HG03575 (cell line): Measurements from ENCODE around the gene NECAB3.

ENCODE experiments used
- ATAC-seq: cut with Tn5 transposase; IDR thresholded peaks from one replicate; pipeline ENCODE4 v1.9.1; 2021; ENCODE audit not compliant: unreplicated experiment, insufficient number of reproducible peaks, low FRiP score; ENCODE audit errors: extremely low read depth

NECAB3 gene

DNA sequence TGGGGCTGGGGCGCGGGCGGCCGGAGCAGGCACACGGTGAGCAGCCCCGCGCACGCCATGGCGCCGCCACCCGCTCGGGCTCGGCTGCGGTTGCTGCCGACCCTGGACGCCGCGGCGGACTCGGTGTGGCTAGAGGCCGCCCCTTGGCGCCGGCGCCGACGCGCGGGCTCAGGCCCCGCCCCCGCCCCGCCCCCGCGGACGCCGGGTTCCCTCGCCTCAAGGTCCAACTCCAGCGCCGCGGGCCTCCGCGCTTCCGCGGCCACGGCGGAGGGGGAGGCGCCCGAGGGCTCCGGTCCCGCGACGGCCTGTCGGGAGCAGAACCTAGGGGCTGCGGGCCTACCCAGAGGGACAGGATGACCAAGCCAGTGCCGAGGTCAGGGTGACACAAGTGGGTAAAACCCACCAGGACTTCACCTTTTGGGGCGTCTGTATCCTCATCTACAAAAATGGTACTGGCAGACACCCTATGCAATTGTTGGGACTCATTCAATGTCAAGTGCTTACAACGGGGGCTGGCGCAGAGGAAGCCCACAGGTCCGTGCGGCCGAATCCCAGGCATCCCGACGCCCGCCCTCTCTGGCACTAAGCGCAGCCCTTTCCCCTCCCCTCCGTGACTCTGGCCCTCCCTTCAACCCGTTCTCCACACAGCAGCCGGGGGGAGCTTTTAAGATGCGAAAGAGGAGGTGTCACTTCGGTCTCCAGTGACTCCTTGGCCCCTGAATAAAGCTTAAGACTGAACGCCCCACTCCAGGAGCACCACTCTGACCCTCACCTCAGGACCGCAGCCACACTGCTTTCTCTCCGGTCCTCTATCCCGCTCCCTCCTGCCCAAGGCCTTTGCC, at the start of gene NECAB3:
TSS of gene NECAB3 (minus strand) at position 135 of the 842 bp plus-strand sequence. CDS start at position 59, 76 bp downstream.
- no peak for ATAC-seq

DNA sequence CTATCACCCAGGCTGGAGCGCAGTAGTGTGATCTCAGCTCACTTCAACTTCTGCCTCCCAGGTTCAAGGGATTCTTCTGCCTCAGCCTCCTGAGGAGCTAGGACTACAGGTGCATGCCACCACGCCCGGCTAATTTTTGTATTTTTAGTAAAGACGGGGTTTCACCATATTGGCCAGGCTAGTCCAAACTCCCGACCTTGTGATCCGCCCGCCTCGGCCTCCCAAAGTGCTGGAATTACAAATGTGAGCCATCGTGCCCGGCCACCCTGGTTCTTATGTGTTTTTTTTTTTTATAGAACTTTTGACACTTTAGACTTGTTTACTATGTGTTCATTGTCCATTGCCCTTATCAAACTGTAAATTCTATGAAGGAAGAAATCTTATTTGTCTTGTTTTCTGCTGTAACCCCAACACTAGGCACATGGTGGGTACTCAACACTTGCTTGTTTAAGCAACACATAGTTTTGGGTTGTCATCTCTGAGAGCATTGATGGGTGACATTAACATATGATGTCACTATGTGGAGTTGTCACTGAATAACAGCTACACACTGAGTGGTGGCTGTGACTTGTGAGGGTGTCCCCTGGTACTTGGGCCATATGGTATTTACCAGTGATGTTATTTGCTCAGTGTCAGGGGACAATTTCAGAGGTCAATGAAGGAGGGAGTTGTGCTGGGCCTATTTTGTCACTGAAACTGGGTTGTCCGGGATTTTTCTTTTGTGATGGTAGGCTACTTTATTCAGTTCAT, 47.3 kb upstream of the NECAB3 start:
- ATAC-seq: no peak

DNA sequence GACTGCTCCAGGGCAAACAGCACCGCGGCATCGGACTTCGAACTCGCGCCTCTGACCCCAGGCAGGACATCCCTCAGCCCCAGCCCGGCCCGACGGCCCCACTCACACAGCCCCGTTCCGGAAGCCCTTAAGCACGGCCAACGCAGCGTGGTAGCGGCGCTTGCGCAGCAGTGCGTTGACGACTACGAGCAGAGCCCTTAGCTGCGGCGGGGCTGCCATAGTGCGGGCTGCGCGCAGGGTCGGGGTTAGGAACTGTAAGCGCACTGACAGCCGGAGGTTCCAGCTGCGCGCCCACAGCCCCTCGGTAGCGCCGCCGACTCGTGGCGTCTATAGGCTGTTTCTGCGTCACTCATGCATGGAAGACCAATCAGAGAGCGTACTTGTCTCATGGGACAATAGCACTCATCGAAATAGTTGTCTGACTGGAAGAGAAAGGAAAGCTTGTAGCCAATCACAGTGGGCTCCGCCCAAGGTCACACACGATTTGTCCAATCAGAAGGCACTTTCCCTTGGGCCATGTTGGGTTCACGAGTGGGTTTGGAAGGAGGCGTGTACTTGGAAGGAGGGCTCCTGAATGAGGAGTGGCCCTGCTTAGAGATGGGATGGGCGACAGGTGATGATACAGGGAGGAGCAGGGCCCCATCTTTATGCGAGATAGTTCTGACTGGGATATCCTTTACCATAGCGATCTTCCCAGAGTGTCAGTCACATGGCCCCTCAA, 45.9 kb upstream of the NECAB3 start, which contains the start of gene PXMP4:
TSS of gene PXMP4 (minus strand) at position 322 of the 721 bp plus-strand sequence. CDS start at position 219, 103 bp downstream.
- ATAC-seq: peak; percentile 91

- ATAC-seq: no peak
Observed at GRCh38 chr20:33719277-33719988, 45.2 kb upstream of the NECAB3 start.

DNA sequence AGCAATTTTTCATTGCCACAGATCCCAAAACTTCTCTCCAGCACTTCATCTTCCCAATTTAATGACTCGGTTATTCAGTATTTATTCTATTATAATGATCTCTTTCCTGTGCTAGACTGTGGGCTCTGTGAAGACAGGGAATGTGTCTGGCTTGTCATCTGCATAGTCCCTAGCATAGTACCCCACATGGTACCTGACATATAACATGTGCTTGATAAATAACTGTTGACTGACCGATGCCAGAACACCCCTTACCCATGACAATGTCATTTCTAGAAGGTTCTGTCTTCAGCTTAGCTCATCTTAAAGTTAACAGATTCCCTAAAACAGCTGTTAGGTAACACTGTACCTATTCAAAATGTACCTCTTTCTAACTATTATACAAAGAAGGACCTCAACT, 42.3 kb upstream of the NECAB3 start:
- no peak for ATAC-seq

GRCh38 chr20:33713865-33714367, 39.7 kb upstream of the NECAB3 start:
- no peak for ATAC-seq

GRCh38 chr20:33711446-33711738, 37.2 kb upstream of the NECAB3 start:
- no peak for ATAC-seq

DNA sequence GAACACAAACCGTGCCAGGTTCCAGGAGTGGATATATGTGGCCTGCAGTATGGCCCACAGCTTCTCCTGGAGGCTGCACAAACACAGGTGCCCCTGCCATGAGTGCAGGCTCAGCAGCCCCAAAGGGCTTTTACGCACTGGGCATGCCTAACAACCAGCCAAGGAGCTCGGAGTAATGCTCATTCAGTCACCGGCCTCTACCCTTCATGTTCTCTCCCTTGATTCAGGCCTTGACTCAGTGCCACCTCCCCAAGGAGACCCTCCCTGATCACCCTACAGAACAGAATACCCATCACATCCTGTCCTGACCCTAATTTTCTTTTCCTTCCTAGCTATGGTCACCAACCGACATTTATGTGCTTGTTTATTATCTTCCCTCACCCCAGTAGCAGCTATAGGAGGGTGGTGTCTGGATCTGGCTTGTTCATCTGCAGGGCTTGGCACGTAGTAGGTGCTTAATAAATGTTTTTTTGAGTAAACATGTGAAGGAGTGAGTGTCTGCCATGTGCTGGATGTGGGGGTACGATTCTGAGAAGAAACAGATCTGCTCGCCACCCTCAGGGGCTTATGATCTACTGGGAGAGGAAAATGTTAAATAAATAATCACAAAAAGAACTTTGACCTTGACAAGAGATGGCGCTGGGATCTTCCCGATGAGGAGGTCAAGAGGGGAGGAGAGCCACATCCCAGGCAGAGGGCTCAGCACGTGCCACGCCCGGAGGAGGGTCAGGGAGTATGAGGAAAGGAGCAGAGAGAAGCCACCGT, 36.6 kb upstream of the NECAB3 start:
- no peak for ATAC-seq

- ATAC-seq: no peak
Observed at GRCh38 chr20:33709905-33710541, 35.8 kb upstream of the NECAB3 start.

GRCh38 chr20:33709398-33709797, 35.2 kb upstream of the NECAB3 start:
- no peak for ATAC-seq

DNA sequence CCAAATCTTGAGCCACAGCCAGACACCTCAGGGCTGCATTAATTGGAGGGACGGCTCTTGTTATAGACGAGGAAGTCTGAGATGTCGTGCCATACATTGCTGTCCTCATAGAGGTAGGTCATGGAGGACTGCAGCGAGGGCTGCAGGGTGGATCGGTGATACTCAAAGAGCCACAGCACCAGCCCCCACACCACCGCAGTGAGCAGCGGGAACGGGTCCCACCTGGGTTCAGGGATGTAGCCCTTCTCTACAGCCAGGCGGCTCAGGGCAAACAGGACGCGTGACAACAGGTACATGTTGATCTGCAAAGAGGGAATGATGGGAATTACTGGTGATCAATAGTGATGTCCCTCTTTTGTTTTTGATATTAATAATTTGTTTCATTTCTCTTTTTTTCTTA, 33.4 kb upstream of the NECAB3 start:
- ATAC-seq: no peak

DNA sequence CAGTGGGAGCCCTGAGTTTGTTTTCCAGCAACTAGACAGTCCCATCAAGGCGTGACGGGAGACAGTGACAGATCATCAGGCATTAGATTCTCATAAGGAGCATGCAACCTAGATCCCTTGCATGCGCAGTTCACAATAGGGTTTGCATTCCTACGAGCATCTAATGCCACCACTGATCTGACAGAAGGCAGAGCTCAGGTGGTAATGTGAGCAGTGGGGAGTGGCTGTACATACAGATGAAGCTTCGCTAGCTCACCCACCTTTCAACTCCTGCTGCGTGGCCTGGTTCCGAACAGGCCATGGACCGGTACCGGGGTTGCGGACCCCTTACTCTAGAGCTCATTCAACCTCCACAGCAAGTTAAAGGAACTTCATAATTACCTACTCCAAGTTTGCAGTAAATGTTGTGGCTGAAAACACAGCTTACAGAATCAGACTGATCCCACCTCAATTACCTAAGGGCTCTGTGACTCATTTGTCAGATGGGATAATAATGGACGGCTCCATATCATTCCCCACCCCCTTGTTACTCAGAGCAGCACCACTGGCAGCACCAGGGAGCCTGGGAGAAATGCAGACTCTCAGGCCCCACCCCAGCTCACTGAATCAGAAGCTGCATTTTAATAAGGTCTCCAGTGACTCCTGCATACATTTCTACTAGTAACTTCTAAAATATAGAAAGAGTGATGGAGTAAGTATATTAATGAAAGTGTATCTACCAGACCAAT, 30.1 kb upstream of the NECAB3 start:
- no peak for ATAC-seq

- no peak for ATAC-seq
Observed at GRCh38 chr20:33703498-33704137, 29.4 kb upstream of the NECAB3 start.

- ATAC-seq: no peak
Observed at GRCh38 chr20:33702861-33703260, 28.6 kb upstream of the NECAB3 start.

- ATAC-seq: no peak
Observed at GRCh38 chr20:33701629-33702450, 27.6 kb upstream of the NECAB3 start.
